ENCODE results near the gene REV1.

Gene REV1

DNA sequence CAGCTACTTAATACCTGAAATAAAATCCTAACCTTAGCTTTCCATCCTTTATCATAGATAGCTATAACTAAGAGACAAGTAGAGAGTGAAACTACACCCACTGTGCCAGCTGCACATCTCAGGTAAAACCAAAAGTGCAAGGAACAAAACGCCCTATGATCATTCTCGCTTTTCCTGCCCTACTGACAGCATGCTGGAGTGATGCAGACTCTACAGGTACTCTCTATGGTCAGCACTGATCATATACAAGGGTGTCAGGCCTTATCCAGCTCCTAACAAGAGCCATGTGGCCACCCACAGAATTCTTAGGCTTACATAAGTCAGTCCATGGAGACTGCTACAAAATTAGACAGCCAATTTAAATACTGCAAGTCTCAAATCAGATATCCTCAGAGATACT, 45.6 kb downstream of the REV1 start:
- Histone ChIP-seq H3K4me3 (replicated peaks; ENCODE audit: insufficient read depth, low read length) (no peak overlapping the region), H3K27ac (replicated peaks) (no peak overlapping the region), H3K27me3 (ENCODE audit: insufficient read depth, poor library complexity, severe bottlenecking) (no peaks in the 10 kb centered on the region)
- no peak for DNase-seq (ENCODE audit: low read depth in 1 of 2, low spot score in 1 of 2)
- TF ChIP-seq SPI1 (IDR thresholded peaks at IDR 0.05; ENCODE audit: borderline replicate concordance, low read depth) (no peak), GABPA (IDR thresholded peaks at IDR 0.05; ENCODE audit: low read depth) (no peak), POLR2AphosphoS5 (IDR thresholded peaks at IDR 0.05; ENCODE audit: low read depth) (no peak)
- TF ChIP-seq, protein P1, sequence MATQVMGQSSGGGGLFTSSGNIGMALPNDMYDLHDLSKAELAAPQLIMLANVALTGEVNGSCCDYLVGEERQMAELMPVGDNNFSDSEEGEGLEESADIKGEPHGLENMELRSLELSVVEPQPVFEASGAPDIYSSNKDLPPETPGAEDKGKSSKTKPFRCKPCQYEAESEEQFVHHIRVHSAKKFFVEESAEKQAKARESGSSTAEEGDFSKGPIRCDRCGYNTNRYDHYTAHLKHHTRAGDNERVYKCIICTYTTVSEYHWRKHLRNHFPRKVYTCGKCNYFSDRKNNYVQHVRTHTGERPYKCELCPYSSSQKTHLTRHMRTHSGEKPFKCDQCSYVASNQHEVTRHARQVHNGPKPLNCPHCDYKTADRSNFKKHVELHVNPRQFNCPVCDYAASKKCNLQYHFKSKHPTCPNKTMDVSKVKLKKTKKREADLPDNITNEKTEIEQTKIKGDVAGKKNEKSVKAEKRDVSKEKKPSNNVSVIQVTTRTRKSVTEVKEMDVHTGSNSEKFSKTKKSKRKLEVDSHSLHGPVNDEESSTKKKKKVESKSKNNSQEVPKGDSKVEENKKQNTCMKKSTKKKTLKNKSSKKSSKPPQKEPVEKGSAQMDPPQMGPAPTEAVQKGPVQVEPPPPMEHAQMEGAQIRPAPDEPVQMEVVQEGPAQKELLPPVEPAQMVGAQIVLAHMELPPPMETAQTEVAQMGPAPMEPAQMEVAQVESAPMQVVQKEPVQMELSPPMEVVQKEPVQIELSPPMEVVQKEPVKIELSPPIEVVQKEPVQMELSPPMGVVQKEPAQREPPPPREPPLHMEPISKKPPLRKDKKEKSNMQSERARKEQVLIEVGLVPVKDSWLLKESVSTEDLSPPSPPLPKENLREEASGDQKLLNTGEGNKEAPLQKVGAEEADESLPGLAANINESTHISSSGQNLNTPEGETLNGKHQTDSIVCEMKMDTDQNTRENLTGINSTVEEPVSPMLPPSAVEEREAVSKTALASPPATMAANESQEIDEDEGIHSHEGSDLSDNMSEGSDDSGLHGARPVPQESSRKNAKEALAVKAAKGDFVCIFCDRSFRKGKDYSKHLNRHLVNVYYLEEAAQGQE (IDR thresholded peaks at IDR 0.05; ENCODE audit: insufficient replicate concordance, low read depth): no peak
- TF ChIP-seq, protein P2, sequence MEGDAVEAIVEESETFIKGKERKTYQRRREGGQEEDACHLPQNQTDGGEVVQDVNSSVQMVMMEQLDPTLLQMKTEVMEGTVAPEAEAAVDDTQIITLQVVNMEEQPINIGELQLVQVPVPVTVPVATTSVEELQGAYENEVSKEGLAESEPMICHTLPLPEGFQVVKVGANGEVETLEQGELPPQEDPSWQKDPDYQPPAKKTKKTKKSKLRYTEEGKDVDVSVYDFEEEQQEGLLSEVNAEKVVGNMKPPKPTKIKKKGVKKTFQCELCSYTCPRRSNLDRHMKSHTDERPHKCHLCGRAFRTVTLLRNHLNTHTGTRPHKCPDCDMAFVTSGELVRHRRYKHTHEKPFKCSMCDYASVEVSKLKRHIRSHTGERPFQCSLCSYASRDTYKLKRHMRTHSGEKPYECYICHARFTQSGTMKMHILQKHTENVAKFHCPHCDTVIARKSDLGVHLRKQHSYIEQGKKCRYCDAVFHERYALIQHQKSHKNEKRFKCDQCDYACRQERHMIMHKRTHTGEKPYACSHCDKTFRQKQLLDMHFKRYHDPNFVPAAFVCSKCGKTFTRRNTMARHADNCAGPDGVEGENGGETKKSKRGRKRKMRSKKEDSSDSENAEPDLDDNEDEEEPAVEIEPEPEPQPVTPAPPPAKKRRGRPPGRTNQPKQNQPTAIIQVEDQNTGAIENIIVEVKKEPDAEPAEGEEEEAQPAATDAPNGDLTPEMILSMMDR (IDR thresholded peaks at IDR 0.05; ENCODE audit: insufficient read depth, low read length): no peak

DNA sequence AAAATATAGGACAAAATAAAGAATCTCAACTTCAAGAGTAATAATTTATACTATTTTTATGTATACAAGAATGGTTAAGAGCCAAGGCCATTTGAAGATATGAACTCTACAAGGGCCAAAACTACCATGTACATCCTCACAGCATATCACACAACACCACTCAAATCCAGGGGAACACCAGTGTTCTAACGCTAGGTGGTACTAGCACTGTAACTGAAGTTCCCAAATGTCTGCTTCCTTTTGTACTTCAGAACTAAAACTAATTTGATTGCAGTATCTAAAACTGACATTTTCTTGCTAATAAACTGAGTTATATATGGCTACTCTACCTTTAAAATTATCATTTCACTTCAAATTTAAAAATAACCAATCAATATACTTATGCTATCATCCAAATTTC, 47.0 kb downstream of the REV1 start:
- H3K4me3 ChIP-seq (replicated peaks; ENCODE audit: insufficient read depth, low read length): no peak overlapping the region

GRCh38 chr2:99439971-99440505, 49.8 kb downstream of the REV1 start:
- Histone ChIP-seq H3K4me3 (replicated peaks; ENCODE audit: insufficient read depth, low read length) (no peak overlapping the region), H3K27me3 (ENCODE audit: insufficient read depth, poor library complexity, severe bottlenecking) (no peaks in the 10 kb centered on the region), H3K27ac (replicated peaks) (no peak overlapping the region)
- DNase-seq (ENCODE audit: low read depth in 1 of 2, low spot score in 1 of 2): no peak
- TF ChIP-seq SPI1 (IDR thresholded peaks at IDR 0.05; ENCODE audit: borderline replicate concordance, low read depth) (no peak), GABPA (IDR thresholded peaks at IDR 0.05; ENCODE audit: low read depth) (no peak), POLR2AphosphoS5 (IDR thresholded peaks at IDR 0.05; ENCODE audit: low read depth) (no peak)
- TF ChIP-seq, protein P1 (IDR thresholded peaks at IDR 0.05; ENCODE audit: insufficient replicate concordance, low read depth): no peak
- TF ChIP-seq, protein P2 (IDR thresholded peaks at IDR 0.05; ENCODE audit: insufficient read depth, low read length): no peak

More for the DNA sequence above, 47.0 kb downstream of the REV1 start:
- no peak overlapping the region for H3K27ac ChIP-seq (replicated peaks)
- no peaks in the 10 kb centered on the region for H3K27me3 ChIP-seq (ENCODE audit: insufficient read depth, poor library complexity, severe bottlenecking)
- TF ChIP-seq GABPA (IDR thresholded peaks at IDR 0.05; ENCODE audit: low read depth): no peak
- TF ChIP-seq SPI1 (IDR thresholded peaks at IDR 0.05; ENCODE audit: borderline replicate concordance, low read depth): no peak
- no peak for TF ChIP-seq POLR2AphosphoS5 (IDR thresholded peaks at IDR 0.05; ENCODE audit: low read depth)
- TF ChIP-seq, protein P2 (IDR thresholded peaks at IDR 0.05; ENCODE audit: insufficient read depth, low read length): no peak
- TF ChIP-seq, protein P1 (IDR thresholded peaks at IDR 0.05; ENCODE audit: insufficient replicate concordance, low read depth): no peak
- no peak for DNase-seq (ENCODE audit: low read depth in 1 of 2, low spot score in 1 of 2)

Data from HL-60 (cell line).